Lower leg skin (tissue), 4 donors: Measurements from ENCODE around the gene GAREM1. TPM values are rescaled to one million over a fixed set of nuclear protein-coding genes. Genes with fewer than 3 reads are reported as not detected.

Source experiments
- DNase-seq, 2 donors: peaks; one replicate each; pipeline ENCODE4 v3.0.0-alpha.2; 2019; ENCODE audit warnings: low spot score in 2 of 2
- H3K4me3 ChIP-seq: fragments of 200-600 bp; sonication (generic); 2 replicates; pipeline ENCODE4 v1.5.1; 2017; ENCODE audit warnings: mild to moderate bottlenecking, low read depth; ENCODE audit not compliant: poor library complexity, severe bottlenecking
- POLR2A ChIP-seq, 2 donors: fragments of 450-650 bp; IDR thresholded peaks; one replicate each; pipeline ENCODE4 v1.6.1; 2016 to 2017; ENCODE audit warnings: antibody characterized with exemption in 2 of 2, mild to moderate bottlenecking in 1 of 2, moderate library complexity in 1 of 2
- WGBS, 2 donors: methylation state at CpG; one replicate each; pipeline ENCODE4 v1.1.5; 2018; 5-methylcytosine and 5-hydroxymethylcytosine counted together
- intact Hi-C: fragments of 100-400 bp; cut with DNase I; formaldehyde crosslinking; loops from one replicate; pipeline ENCODE4 v1.15.0; 2023; ENCODE audit warnings: low total_unique reads
- total RNA-seq, 4 donors: library from RNA; depleted of rRNA; stranded (reverse); fragments of >200 nt; gene quantifications; one replicate each; pipeline ENCODE4 v1.1.0, GENCODE V29; 2016
- TF ChIP-seq, protein P1 (sequence below), 3 donors: fragments of 450-650 bp; IDR thresholded peaks; one replicate each; pipeline ENCODE4 v1.5.1; 2016; ENCODE audit warnings: antibody characterized with exemption in 3 of 3, mild to moderate bottlenecking in 3 of 3, moderate library complexity in 2 of 3

Gene GAREM1
- total RNA-seq, 4 donors from 2014 or later: 41.1 to 70.9 (median 49.6) TPM

DNA sequence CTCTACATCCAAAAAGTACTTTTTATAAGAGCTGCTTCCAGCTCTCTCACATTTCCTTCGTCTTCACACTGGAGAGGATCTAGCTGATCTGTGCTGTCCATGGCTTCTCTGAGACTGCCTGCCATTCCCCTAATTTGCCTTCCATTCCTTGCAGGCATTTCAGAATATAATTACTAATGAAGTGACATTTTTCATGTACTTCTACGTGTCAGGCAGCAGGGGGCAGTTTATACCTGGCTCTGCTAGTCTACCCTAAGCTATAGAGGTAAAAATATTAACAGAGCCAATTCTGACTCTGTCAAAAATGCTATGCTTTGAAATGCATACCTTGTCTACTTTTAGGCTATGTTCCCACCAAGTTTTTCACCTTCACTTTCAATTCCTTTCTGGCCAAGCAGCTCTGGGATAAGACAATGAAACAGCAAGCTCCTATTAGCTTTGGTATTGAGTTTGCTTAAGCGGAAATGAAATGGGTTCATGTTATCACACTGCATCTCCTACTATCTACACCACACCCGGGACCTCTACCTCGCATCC, 198.9 kb downstream of the GAREM1 start:
- 43 to 55% methylated on average over 5 of the region's 5 CpGs for WGBS, 2 donors
- TF ChIP-seq, protein P1, sequence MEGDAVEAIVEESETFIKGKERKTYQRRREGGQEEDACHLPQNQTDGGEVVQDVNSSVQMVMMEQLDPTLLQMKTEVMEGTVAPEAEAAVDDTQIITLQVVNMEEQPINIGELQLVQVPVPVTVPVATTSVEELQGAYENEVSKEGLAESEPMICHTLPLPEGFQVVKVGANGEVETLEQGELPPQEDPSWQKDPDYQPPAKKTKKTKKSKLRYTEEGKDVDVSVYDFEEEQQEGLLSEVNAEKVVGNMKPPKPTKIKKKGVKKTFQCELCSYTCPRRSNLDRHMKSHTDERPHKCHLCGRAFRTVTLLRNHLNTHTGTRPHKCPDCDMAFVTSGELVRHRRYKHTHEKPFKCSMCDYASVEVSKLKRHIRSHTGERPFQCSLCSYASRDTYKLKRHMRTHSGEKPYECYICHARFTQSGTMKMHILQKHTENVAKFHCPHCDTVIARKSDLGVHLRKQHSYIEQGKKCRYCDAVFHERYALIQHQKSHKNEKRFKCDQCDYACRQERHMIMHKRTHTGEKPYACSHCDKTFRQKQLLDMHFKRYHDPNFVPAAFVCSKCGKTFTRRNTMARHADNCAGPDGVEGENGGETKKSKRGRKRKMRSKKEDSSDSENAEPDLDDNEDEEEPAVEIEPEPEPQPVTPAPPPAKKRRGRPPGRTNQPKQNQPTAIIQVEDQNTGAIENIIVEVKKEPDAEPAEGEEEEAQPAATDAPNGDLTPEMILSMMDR (IDR thresholded peaks at IDR 0.05): no peak
- no peak for TF ChIP-seq POLR2A (IDR thresholded peaks at IDR 0.05)
- no peak overlapping the region for H3K4me3 ChIP-seq
- intact Hi-C loops: loop anchor here (5.0 to 10.0 kb wide), 3 partner anchors 107 to 283 kb away; partner anchors contain the start of gene GAREM1
- no peak for DNase-seq

DNA sequence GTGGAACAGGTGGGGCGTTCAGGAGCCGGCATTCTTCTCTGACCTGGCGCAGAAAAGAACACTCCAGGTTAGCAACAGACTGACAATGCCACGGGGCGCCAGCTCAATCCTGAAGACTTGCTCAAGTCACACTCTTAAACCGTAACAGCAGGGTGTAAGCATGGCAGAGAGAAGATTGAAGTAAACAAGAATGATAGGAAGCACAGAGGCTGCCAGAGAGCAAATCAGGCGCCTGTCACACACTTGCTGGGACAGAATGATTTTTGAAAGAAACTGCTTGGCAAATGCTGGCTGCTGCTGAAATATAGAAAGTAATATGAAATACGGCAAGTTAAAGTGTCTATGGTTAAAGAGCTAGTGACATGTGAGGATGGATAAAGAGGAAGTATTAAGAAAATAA, 200.3 kb downstream of the GAREM1 start:
- intact Hi-C loops: loop anchor here (5.0 to 10.0 kb wide), 3 partner anchors 106 to 284 kb away; partner anchors contain the start of gene GAREM1

DNA sequence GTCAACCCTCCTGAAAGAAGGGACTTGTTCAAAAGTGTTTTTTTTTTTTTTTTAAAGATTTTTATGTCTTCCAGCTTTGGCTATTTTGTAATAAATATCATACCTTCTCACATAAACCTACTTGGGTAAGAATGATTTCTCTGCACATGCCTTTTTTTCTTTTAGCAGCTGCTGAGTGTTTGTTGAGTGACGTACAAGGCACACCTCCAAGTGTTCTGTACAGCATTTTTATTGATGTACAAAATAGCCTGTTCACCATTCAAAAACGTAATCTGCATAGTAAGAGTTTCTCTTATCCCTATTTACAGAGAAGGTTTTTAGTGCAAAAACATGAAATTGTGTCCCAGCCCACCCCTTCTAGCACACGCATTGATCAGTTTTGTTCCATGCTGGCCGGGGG, 203.2 kb downstream of the GAREM1 start:
- no peak for DNase-seq
- intact Hi-C loops: no loop called here
- no peak overlapping the region for H3K4me3 ChIP-seq
- TF ChIP-seq POLR2A (IDR thresholded peaks at IDR 0.05): no peak
- TF ChIP-seq, protein P1 (IDR thresholded peaks at IDR 0.05): no peak
- 91 to 94% methylated on average over 4 of the region's 4 CpGs for WGBS, 2 donors

More for the DNA sequence above, 200.3 kb downstream of the GAREM1 start:
- TF ChIP-seq, protein P1 (IDR thresholded peaks at IDR 0.05): no peak
- no peak for TF ChIP-seq POLR2A (IDR thresholded peaks at IDR 0.05)
- H3K4me3 ChIP-seq: no peak overlapping the region
- no peak for DNase-seq
- 91 to 93% methylated on average over 8 of the region's 8 CpGs for WGBS, 2 donors

DNA sequence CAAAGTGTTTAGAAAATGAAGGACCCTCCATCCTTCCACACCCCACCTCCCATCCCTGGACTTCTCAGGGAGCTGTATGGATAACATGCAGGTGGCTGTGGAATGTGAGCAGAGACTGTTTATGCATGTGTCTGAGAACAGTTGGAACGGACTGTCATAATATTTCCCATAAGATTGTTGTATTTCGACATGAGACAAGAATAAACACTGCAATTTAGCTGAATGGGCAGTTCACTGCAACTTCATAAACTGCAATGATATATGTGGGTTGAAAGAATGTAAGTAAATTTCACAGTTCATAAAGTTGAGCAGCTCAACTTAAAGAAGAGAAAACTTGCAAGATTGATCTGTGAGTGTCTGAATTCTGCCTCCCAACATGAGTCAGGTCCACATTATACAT, 206.3 kb downstream of the GAREM1 start:
- TF ChIP-seq, protein P1 (IDR thresholded peaks at IDR 0.05): no peak
- no peak for TF ChIP-seq POLR2A (IDR thresholded peaks at IDR 0.05)
- H3K4me3 ChIP-seq: no peak overlapping the region
- intact Hi-C loops: no loop called here
- WGBS, 2 donors: 72 to 74% methylated on average over 2 of the region's 2 CpGs
- DNase-seq: no peak

DNA sequence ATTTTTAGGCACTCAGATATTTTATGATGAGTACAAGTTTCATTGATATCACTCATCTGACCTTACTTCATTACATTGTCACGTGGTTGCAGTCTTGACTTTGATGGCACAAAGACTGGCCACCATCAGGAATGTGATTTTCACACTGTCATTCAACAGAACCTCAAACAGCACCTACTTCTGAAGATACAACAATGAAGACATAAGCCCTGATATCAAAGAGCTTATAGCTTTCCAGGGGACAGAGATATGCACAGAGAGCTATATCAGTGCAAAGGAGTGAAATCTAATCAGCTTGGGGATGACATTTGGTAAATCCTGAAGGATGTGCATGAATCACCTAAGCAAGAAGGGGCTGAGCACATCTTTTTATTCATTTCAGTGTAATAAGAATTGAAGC, 208.6 kb downstream of the GAREM1 start:
- no peak overlapping the region for H3K4me3 ChIP-seq
- 88 to 89% methylated on average over 1 of the region's 1 CpG for WGBS, 2 donors
- TF ChIP-seq, protein P1 (IDR thresholded peaks at IDR 0.05): no peak
- no peak for TF ChIP-seq POLR2A (IDR thresholded peaks at IDR 0.05)

DNA sequence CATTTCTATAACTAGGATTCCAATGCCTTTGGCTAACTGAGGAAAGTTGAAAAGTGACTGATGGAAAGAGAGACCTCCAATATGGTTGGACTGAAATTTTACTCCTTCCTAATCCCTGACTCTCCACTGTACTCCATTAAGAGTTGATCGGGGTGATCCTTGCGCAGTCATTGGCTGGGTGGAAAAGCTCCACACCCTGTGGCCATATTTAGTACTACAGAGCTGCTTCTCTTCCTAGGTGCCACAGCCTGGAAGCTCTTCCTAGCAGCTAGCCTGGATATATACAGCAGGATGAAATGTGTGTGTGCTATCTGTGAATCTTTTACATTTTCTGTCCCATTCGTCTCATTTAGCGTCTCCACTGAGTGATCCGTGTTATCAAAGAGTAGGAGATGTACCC, 209.7 kb downstream of the GAREM1 start:
- DNase-seq: no peak
- intact Hi-C loops: no loop called here
- no peak overlapping the region for H3K4me3 ChIP-seq
- TF ChIP-seq POLR2A (IDR thresholded peaks at IDR 0.05): no peak
- TF ChIP-seq, protein P1 (IDR thresholded peaks at IDR 0.05): no peak
- WGBS, 2 donors: 96% methylated on average over 5 of the region's 5 CpGs

More for the DNA sequence above, 208.6 kb downstream of the GAREM1 start:
- intact Hi-C loops: no loop called here
- no peak for DNase-seq
